MM.1S (cell line): ENCODE results near the gene LZTFL1.

Experiments used
- CTCF ChIP-seq: fragments of 300-600 bp; sonication (generic); IDR thresholded peaks from 2 replicates; pipeline ENCODE4 v1.5.1; 2016; ENCODE audit warnings: antibody characterized with exemption, low read length, mixed read lengths
- EZH2 ChIP-seq: fragments of 300-600 bp; sonication (generic); optimal IDR thresholded peaks from 2 replicates; pipeline ENCODE3; 2017; ENCODE audit warnings: low read depth, mild to moderate bottlenecking, antibody characterized with exemption, low read length, mixed read lengths
- EZH2phosphoT487 ChIP-seq: fragments of 300-600 bp; sonication (generic); IDR thresholded peaks from 2 replicates; pipeline ENCODE4 v1.6.1; 2018; ENCODE audit warnings: antibody characterized with exemption, low read length

DNA sequence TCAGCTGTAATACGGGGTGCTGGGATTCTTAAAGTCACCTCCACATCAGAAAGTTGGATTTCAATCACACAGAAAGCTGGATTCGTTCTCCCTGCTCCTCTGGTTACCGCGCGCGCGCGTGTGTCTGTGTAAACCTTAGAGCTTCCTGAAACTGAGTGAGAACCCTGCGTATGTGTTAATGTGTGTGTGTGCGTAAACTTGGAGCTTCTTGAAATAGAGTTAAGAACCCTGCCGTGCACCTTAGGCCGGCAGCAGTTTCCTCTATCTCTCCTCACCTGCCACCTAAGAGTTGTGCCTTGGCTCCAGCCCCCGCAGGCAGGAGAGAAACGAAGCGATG lies 531 bp downstream of the LZTFL1 start:
- no peak for TF ChIP-seq CTCF
- TF ChIP-seq EZH2: no peak
- TF ChIP-seq EZH2phosphoT487: no peak
